GM21723 (cell line): Measurements from ENCODE around the gene AUTS2.

Experiments
- ATAC-seq: cut with Tn5 transposase; IDR thresholded peaks from one replicate; pipeline ENCODE4 v1.9.1; 2021; ENCODE audit warnings: mild to moderate bottlenecking, moderate library complexity; ENCODE audit not compliant: unreplicated experiment

Gene AUTS2

DNA sequence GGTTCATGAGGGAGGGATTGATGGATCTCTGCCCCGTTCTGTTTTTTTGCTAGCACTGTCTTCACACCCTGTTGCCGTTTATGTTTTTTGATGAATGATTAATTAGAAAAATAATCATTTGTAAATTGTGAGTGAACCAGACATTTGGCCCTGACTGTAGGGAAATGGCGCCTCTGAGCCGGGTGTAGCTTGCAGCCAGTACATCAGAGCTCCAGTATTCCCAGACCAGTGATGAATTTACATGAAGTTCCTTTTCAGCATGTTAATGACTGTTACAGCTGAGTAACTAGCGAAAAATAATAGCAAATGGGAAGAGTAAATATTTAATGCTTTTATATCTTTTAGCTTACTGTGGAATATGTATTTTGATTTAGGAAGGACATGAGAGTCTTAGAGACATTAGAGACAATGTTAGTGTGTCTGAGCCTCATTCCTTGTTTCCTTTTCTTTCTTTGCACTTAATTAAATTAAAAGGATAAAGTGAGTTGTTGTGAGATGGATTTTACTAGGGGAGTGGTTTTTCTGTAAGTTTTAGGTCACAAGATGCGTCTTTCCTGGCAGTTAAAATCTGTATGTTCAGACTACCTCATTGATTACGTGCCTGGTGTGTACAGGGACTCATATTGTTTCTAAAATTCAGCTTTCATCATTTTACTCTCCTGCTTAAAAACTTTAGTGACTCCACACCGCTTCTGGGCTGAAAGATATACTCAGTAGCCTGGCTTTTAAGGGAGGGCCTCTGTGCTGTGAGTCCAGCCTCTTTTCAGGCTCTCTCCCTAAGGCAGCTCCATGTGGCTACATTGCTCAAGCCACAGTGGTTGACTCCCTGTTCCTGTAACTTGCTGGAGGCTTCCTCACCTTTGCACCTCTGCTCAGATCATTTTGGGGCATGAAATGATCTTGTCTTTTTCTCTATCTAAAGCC, 86.4 kb downstream of the AUTS2 start:
- ATAC-seq: peak; percentile 17

DNA sequence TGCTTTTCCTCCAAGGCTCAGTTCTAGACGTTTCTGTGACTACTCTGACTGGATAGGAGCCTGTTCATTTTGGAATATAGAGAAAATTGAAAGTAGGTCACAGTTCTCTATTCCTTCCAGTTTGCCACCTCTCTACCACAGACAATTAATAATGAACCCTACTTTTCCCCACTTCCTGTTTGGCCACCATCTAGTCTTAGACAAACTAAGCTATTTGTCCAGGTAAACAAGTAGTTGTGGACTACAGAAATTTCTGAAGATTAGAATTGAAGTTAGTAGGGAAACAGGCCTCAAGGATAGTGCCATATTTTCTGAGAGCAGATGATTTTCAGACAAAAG, 87.0 kb downstream of the AUTS2 start:
- ATAC-seq: peak; percentile 38

- ATAC-seq: no peak
These were observed 88.1 kb downstream of the AUTS2 start for GRCh38 chr7:69686366-69686765.

- ATAC-seq: no peak
These were observed 89.6 kb downstream of the AUTS2 start for GRCh38 chr7:69687739-69688433.

- ATAC-seq: no peak
These were observed 92.1 kb downstream of the AUTS2 start for GRCh38 chr7:69690329-69690728.

GRCh38 chr7:69691327-69691726, 93.1 kb downstream of the AUTS2 start:
- no peak for ATAC-seq

DNA sequence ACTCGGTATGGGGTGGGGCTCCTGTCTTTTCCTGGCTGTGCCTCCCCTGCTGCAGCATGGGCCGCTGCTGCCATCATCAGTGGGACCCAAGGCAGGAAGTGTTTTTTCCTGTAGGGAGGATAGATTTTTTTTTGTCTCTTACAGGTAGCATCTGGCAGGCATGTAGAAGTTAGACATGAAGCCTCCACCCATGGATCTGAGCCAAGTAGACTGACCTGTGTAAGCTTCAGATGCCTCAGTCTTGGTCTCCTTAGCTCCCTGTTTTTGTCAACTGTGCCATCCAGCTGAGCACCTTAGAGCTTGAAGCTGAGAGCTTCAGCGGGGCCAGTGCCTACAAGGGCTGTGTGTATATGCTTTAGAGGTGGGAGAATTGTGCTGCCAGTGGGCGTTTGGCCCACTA, 93.5 kb downstream of the AUTS2 start:
- ATAC-seq: no peak

GRCh38 chr7:69692611-69693010, 94.3 kb downstream of the AUTS2 start:
- no peak for ATAC-seq

DNA sequence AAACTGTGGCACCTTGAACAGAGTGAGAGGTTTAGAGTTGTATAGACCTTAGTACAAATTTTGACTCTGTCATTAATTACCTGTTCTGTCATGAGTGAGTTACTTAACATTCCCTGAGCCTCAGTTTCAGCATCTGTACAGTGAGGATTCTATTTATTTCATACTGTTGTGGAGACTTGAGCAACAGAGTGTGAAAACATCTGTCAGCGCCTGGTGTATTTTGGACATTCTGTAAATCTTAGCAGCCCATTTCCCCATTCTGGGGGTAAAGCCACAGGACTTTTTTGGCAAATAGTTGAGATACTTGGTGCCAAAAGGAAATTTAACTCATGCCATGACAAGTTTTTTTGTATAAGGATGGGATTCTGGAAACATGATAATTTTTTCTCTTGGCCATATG, 94.8 kb downstream of the AUTS2 start:
- no peak for ATAC-seq

GRCh38 chr7:69696054-69696591, 97.8 kb downstream of the AUTS2 start:
- peak; percentile 87 for ATAC-seq

DNA sequence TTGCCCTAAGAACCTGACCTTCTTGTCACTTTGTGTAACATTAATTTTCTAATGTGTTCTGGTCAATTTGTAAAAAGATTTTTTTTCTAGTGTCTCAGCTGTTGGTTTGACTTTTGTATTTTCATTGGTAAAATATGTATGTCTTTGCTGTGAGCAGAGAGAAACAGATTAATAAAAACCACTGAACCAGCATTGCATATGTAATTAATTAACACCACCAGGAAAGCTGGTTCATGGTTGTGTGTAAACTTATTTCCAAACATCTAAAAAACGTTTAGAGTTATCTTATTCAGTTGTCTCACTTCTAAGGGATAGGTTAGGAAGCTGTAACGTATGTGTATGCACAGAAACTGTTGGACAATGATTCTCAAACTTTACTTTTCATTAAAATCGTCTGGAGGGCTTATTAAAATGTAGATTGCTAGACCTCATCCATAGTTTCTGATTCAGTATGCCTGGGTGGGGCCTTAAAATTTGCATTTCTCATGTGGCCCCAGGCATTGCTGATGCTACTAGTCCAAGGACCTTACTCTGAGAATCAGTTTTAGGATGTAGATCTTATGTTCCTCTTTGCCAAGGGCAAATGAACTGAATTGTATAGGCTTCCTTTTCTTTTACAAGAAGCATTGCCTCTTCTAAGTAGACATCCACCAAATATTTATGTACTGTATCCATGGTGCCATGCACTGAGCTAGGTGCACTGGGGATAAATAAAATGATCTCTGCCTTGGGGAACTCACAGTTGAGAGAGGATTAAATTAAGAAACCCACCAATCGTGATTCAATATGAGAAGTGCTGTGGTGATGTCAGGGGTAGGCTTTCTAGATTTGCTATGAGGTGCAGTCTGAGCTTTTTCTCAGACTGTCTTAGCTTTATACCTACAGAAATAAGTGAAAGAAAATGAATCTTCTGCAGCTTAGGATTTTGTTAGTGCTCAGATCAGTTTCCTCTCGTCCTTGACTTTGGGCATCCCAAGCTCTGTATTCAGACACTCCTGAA, 98.7 kb downstream of the AUTS2 start:
- no peak for ATAC-seq

GRCh38 chr7:69698109-69698825, 100.0 kb downstream of the AUTS2 start:
- ATAC-seq: no peak

DNA sequence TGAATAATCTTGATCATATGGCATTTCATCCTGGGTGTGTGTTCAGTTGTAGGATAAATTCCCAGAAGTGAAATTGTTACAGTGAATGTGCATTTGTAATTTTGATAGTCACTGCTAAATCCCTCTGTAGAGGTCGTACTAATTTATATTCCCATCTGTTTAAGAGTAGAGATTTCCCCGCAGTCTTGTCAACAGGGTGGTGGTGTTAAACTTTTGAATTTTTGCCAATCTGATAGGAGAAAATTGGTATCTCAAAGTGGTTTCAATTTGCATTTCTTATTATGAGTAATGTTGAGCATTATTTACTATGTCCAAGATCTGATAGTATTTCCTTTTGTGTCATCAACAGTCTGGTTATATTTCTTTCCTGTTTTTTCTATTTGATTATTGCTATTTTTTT, 101.7 kb downstream of the AUTS2 start:
- no peak for ATAC-seq

GRCh38 chr7:69700331-69700730, 102.1 kb downstream of the AUTS2 start:
- ATAC-seq: no peak

DNA sequence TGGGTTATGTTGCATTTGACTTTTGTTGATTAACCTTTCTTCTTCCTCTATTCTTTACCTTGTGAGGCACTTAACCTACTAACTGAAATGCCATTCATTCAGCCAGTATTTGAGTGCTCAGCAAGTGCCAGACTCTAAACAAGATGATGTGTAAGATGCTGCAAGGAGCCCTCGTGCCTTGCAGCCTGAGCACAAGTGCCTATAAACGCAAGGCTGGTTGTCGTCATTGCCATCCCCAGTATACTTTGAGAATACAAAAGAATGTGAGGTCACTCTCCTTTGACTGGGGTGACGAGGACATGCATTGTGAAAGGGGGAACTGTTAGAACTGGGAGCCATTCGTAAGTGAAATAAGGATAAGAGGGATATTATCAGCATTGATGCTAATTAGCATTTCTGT, 103.0 kb downstream of the AUTS2 start:
- ATAC-seq: no peak

DNA sequence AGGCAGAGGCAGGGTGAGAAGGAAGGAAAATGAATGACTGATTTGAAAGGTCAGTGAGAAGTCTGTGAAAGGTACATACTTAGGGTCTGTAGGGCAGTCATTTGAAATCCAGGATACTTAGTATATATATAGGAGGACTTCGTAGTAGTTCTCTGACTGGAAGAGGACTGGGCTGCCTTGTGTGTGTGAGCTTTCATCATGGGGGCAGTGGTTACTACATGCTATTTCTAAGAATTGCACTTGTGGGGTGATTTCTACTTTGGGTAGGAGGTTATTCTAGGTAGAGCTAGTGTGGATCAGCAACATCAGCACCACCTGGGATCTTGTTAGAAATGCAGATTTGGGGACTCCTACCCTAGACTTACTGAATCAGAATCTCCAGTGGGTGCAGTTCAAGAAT, 104.1 kb downstream of the AUTS2 start:
- no peak for ATAC-seq

DNA sequence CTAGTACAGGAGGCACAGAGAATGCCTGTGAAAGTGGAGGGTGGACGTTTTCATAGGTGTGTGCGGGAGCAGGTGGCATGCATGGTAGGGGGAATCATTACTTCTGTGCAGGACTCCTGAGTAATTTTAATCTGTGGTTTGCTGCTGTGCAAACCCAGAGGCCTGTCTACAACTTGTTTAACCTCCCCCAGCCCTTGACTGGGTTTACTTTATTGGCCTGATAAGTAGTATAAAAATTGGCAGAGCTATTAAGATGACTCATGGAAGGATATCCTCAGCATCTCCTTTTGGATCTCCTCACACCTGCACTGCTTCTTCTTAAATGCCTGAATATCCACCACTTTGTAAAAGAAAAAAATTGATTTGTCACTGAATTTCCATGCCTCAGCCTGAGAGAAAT, 104.8 kb downstream of the AUTS2 start:
- ATAC-seq: no peak

GRCh38 chr7:69706070-69706469, 107.8 kb downstream of the AUTS2 start:
- no peak for ATAC-seq

DNA sequence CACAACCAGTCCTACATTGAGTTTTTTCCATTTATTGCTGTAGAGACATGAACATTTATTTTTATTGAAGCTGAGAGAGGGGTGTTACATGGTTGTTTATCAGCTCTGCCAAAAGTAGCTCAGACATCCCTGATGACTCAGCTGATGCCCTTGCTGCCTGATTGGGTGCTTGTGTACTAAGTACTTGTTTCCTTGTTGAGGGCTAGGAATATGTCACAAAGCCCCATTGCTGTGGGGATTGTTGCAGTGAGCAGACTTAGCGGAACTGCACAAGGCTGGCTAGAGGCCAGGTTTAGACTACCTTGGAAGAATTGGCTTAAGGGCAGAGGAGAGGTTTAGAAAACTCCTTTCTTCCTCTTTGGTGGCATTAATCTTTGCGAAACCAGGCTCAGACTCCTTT, 110.6 kb downstream of the AUTS2 start:
- ATAC-seq: no peak

GRCh38 chr7:69710768-69711438, 112.6 kb downstream of the AUTS2 start:
- no peak for ATAC-seq
